HG03558 (cell line): ENCODE results near the gene DHRS7B.
"Not testable (repeated sequence)": the region's sequence is repeated elsewhere in the genome, so short reads cannot be mapped to it uniquely, and the experiment has no call there.

Experiments used
- ATAC-seq: cut with Tn5 transposase; IDR thresholded peaks from one replicate; pipeline ENCODE4 v1.9.1; 2021; ENCODE audit warnings: moderate number of reproducible peaks; ENCODE audit not compliant: unreplicated experiment; ENCODE audit errors: extremely low read depth

Gene DHRS7B

GRCh38 chr17:21174713-21175112 lies 47.9 kb downstream of the DHRS7B start:
- no peak for ATAC-seq

- ATAC-seq = no peak
These were observed 50.1 kb downstream of the DHRS7B start for GRCh38 chr17:21176773-21177395.

- no peak for ATAC-seq
These were observed 50.6 kb downstream of the DHRS7B start for GRCh38 chr17:21177401-21177800.

- ATAC-seq = no peak
These were observed 51.3 kb downstream of the DHRS7B start for GRCh38 chr17:21177854-21178600.

GRCh38 chr17:21183468-21183867 lies 56.7 kb downstream of the DHRS7B start:
- no peak for ATAC-seq

- no peak for ATAC-seq
These were observed 57.8 kb downstream of the DHRS7B start for GRCh38 chr17:21184570-21184969.

- ATAC-seq = no peak
These were observed 58.3 kb downstream of the DHRS7B start for GRCh38 chr17:21185061-21185460.

- ATAC-seq = no peak
These were observed 59.8 kb downstream of the DHRS7B start for GRCh38 chr17:21186399-21187187.

- ATAC-seq = no peak
These were observed 62.6 kb downstream of the DHRS7B start for GRCh38 chr17:21189361-21189760.

GRCh38 chr17:21190078-21190477 lies 63.3 kb downstream of the DHRS7B start:
- no peak for ATAC-seq

- ATAC-seq = no peak
These were observed 64.9 kb downstream of the DHRS7B start for GRCh38 chr17:21191698-21192097.

- not testable (repeated sequence) for ATAC-seq
These were observed 65.7 kb downstream of the DHRS7B start for GRCh38 chr17:21192414-21192813.

GRCh38 chr17:21193031-21193430 lies 66.3 kb downstream of the DHRS7B start:
- ATAC-seq = no peak

- ATAC-seq = no peak
These were observed 67.5 kb downstream of the DHRS7B start for GRCh38 chr17:21194226-21194625.

- no peak for ATAC-seq
These were observed 67.9 kb downstream of the DHRS7B start for GRCh38 chr17:21194703-21195102.

- no peak for ATAC-seq
These were observed 69.4 kb downstream of the DHRS7B start for GRCh38 chr17:21196126-21196525.

- ATAC-seq = no peak
These were observed 71.6 kb downstream of the DHRS7B start for GRCh38 chr17:21198411-21198810.

GRCh38 chr17:21199311-21199710 lies 72.5 kb downstream of the DHRS7B start:
- ATAC-seq = no peak

GRCh38 chr17:21199856-21200255 lies 73.1 kb downstream of the DHRS7B start:
- no peak for ATAC-seq

GRCh38 chr17:21200590-21201297 lies 74.0 kb downstream of the DHRS7B start:
- no peak for ATAC-seq

- ATAC-seq = no peak
These were observed 74.5 kb downstream of the DHRS7B start for GRCh38 chr17:21201298-21201595.
